Measurements from ENCODE around the gene TMEM18.

DNA sequence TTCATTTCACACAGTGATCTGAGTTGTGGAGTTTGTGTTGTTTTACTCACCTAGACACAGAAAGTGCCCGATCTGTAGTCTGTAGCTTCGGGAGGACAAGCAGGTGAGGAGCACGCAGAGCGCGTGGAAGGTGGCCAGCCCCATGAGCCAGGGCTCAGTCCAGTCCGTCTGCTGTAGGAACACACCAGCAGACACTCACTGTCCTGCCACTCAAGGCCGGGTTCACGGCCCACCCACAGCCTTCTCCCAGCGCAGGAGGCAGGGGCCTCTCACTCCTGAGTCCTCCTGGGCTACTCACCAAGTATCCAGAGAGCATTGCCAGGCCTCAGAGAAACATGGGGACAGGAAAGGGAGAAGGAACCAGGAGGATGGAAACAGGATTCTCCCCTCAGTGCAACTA, 1.7 kb downstream of the TMEM18 start:
- no peak for TF ChIP-seq EP300 (IDR thresholded peaks at IDR 0.05; ENCODE audit: low read depth)
- TF ChIP-seq, protein P1, sequence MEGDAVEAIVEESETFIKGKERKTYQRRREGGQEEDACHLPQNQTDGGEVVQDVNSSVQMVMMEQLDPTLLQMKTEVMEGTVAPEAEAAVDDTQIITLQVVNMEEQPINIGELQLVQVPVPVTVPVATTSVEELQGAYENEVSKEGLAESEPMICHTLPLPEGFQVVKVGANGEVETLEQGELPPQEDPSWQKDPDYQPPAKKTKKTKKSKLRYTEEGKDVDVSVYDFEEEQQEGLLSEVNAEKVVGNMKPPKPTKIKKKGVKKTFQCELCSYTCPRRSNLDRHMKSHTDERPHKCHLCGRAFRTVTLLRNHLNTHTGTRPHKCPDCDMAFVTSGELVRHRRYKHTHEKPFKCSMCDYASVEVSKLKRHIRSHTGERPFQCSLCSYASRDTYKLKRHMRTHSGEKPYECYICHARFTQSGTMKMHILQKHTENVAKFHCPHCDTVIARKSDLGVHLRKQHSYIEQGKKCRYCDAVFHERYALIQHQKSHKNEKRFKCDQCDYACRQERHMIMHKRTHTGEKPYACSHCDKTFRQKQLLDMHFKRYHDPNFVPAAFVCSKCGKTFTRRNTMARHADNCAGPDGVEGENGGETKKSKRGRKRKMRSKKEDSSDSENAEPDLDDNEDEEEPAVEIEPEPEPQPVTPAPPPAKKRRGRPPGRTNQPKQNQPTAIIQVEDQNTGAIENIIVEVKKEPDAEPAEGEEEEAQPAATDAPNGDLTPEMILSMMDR (IDR thresholded peaks at IDR 0.05) = no peak

Measured in transverse colon (tissue), 3 donors.